Brain microvascular endothelial cell (primary cell): ENCODE results near the gene TMEM139.

ENCODE experiments used
- DNase-seq: peaks from one replicate; pipeline ENCODE4 v3.0.0-alpha.2; 2020
- H3K27ac ChIP-seq: fragments of 250-450 bp; sonication (Bioruptor Pico); 2 replicates; pipeline ENCODE4 v1.5.1; 2020; ENCODE audit warnings: mild to moderate bottlenecking, moderate library complexity
- H3K27me3 ChIP-seq: fragments of 250-450 bp; sonication (Bioruptor Pico); replicated peaks from 2 replicates; pipeline ENCODE4 v1.5.1; 2020; ENCODE audit warnings: mild to moderate bottlenecking
- H3K36me3 ChIP-seq: fragments of 250-450 bp; sonication (Bioruptor Pico); replicated peaks from 2 replicates; pipeline ENCODE4 v1.5.1; 2020; ENCODE audit warnings: mild to moderate bottlenecking
- H3K4me3 ChIP-seq: 2 replicates; pipeline ENCODE4 v1.5.1; 2011; ENCODE audit warnings: low read depth, mild to moderate bottlenecking, control low read depth, low read length, moderate library complexity
- in situ Hi-C: cut with HindIII; loops from 2 replicates; pipeline ENCODE4 v1.10.0; 2017; ENCODE audit warnings: low sequenced_read_pairs, low pct_ligation_motif_present
- TF ChIP-seq, protein P1 (sequence below): IDR thresholded peaks from 2 replicates; pipeline ENCODE4 v1.5.1; 2011; ENCODE audit warnings: low read depth, mild to moderate bottlenecking, moderate library complexity, low read length, control low read depth, inconsistent platforms; ENCODE audit errors: missing control alignments

The TMEM139 gene

DNA sequence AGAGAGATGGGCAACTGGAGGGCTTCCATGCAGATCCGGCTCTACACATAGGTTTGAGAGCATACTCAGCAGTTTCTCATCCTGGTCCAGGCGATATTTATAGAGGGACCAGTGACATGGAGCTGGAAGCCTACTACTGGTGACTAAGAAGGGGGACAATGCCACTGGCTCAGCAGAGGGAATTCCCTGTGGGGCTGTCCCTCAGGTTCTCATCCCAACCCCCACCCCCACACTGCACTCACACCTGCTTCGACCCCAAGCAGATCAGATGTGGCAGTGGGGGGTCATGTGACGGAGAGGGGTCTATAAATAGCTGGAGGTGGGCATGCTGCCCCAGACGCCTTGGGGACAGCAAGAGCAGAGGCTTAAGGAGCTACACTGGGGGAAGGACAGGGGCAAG, 31.0 kb downstream of the TMEM139 start, which contains the start of gene CLCN1:
CLCN1 (plus strand) TSS at position 336 of the 400 bp plus-strand sequence. CDS start 102 bp downstream, outside the sequence.
- Histone ChIP-seq H3K27me3 (no peaks in the 10 kb centered on the region), H3K4me3 (no peak within 1 kb of the TSS), H3K27ac (no peak within 1 kb of the TSS), H3K36me3 (no peaks in the 10 kb centered on the region)
- no peak for DNase-seq
- in situ Hi-C loops: no loop called here
- TF ChIP-seq, protein P1, sequence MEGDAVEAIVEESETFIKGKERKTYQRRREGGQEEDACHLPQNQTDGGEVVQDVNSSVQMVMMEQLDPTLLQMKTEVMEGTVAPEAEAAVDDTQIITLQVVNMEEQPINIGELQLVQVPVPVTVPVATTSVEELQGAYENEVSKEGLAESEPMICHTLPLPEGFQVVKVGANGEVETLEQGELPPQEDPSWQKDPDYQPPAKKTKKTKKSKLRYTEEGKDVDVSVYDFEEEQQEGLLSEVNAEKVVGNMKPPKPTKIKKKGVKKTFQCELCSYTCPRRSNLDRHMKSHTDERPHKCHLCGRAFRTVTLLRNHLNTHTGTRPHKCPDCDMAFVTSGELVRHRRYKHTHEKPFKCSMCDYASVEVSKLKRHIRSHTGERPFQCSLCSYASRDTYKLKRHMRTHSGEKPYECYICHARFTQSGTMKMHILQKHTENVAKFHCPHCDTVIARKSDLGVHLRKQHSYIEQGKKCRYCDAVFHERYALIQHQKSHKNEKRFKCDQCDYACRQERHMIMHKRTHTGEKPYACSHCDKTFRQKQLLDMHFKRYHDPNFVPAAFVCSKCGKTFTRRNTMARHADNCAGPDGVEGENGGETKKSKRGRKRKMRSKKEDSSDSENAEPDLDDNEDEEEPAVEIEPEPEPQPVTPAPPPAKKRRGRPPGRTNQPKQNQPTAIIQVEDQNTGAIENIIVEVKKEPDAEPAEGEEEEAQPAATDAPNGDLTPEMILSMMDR: no peak

DNA sequence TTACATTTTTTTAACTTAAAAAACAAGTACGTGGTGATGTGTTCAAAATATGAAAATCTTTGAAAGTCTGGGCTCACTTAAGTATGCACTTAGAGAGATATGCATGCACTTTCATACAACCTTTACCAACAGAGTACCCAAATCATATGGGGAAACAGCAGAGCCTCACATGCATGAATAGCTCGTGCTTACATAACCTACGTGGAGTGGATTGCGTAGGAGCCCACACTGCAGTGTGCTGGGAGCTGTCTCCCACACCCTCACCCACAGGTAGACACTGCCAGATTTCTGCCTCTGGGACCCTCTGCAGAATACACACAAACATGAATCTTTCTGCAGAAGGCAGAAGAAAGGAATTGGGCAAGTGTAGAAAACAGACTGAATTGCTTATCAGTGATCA, 31.7 kb downstream of the TMEM139 start:
- TF ChIP-seq, protein P1: no peak
- Histone ChIP-seq H3K27me3 (no peaks in the 10 kb centered on the region), H3K4me3 (no peak overlapping the region), H3K27ac (no peak overlapping the region), H3K36me3 (no peaks in the 10 kb centered on the region)
- in situ Hi-C loops: no loop called here
- no peak for DNase-seq

DNA sequence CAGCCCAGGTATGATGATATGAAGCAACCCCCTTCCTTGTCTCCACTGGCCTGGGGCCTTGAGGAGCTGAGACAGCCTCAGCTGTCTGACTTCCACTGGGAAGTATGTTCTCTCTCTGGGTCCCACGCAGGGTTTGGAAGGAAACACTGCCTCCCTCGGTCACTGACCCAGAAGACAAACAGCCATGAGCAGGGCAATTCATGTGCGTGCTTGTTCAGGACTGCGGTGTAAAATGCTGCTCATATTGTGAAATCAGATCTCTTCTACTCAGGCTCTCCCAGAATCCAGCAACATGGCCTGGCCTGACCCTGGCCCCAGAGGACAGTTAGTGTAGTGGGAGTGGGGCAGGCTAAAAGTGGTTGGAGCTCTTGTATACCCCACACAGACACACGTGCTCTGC, 33.9 kb downstream of the TMEM139 start:
- no peaks in the 10 kb centered on the region for H3K36me3 ChIP-seq
- TF ChIP-seq, protein P1: peak; percentile 32
- H3K27ac ChIP-seq: no peak overlapping the region
- no peaks in the 10 kb centered on the region for H3K27me3 ChIP-seq
- in situ Hi-C loops: no loop called here
- DNase-seq: peak; percentile 66
- H3K4me3 ChIP-seq: no peak overlapping the region

DNA sequence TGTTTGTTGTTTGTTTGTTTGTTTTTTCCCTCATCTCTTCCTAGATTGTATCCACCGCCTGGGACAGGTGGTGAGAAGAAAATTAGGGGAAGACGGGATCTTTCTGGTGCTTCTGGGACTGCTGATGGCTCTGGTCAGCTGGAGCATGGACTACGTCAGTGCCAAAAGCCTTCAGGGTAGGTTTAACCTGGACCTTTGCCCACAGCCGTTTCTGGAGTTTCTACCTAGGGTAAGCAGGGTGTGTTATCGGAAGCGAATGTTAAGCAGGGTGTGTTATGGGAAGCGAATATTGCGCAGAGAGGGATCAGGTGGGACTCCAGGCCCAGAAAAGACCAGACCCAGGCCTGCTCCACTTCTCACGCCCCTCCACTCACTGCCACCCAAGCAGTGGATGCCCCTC, 35.9 kb downstream of the TMEM139 start:
- TF ChIP-seq, protein P1: no peak
- no peak for DNase-seq
- in situ Hi-C loops: no loop called here
- no peak overlapping the region for H3K4me3 ChIP-seq
- H3K27me3 ChIP-seq: no peaks in the 10 kb centered on the region
- H3K36me3 ChIP-seq: no peaks in the 10 kb centered on the region
- H3K27ac ChIP-seq: no peak overlapping the region

DNA sequence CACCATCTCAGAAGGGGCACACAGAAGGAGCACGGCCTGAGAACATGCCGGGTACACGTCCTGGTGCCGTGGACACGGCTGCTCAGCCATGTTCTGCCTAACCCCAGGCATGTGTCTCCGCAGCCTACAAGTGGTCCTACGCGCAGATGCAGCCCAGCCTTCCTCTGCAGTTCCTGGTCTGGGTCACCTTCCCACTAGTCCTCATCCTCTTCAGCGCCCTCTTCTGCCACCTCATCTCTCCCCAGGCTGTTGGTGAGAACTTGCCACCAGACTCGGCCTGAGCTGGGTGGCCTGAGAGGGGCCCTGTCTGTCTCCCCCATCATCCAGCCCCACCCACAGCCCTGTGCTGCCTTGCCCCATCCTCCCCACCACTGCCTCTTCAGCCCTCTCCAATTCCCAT, 36.5 kb downstream of the TMEM139 start:
- TF ChIP-seq, protein P1: no peak
- Histone ChIP-seq H3K27ac (no peak overlapping the region), H3K36me3 (no peaks in the 10 kb centered on the region), H3K27me3 (no peaks in the 10 kb centered on the region), H3K4me3 (no peak overlapping the region)
- no peak for DNase-seq
- in situ Hi-C loops: no loop called here

DNA sequence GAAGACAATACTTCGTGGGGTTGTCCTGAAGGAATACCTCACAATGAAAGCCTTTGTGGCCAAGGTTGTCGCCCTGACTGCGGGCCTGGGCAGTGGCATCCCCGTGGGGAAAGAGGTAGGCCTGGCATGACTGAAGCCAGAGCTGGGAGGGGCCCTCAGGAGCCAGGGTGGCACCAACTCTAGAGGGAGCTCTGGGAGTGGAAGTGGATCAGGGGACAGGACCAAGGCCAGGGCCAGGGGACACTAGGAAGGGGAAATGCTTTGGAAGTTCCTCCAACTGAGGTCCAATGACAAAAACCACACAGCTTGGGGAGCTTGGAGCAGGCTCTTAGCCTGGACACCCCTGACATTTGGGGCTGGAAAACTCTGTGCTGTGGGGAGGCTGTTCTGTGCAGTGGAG, 37.0 kb downstream of the TMEM139 start:
- no peaks in the 10 kb centered on the region for H3K36me3 ChIP-seq
- DNase-seq: no peak
- no peak overlapping the region for H3K4me3 ChIP-seq
- H3K27me3 ChIP-seq: no peaks in the 10 kb centered on the region
- H3K27ac ChIP-seq: no peak overlapping the region
- TF ChIP-seq, protein P1: peak; percentile 33
- in situ Hi-C loops: no loop called here
